ENCODE data around the gene CLRN2. TPM values are rescaled to one million over a fixed set of nuclear protein-coding genes. Genes with fewer than 3 reads are reported as not detected.
A peak's percentile ranks its signal among the peaks of the same experiment; 100 is the strongest.

CLRN2 gene
- total and polyA plus RNA-seq, 9 of the 15 experiments (the other 6 are each of a cell fraction or from before 2014, with no cell fraction given) = not detected

- TF ChIP-seq ZMIZ1 (IDR thresholded peaks at IDR 0.05; ENCODE audit: low read depth in 2 of 2, low read length in 2 of 2) (no peak), ARID2 (IDR thresholded peaks at IDR 0.05) (no peak), MCM3 (IDR thresholded peaks at IDR 0.05) (no peak), ZNF232 (CRISPR knock-in tag; IDR thresholded peaks at IDR 0.05) (no peak), BRD4 (IDR thresholded peaks at IDR 0.05) (no peak), DDX20 (tag; IDR thresholded peaks at IDR 0.05; ENCODE audit: low read depth) (no peak), KDM5B (IDR thresholded peaks at IDR 0.05; ENCODE audit: insufficient replicate concordance, low read depth, low read length) (no peak), SRSF7 (optimal IDR thresholded peaks at IDR 0.05; ENCODE audit: low read depth, low read length) (no peak), POLR2G (IDR thresholded peaks at IDR 0.05; ENCODE audit: low read depth, low read length) (peak; percentile 88), CTBP1 (IDR thresholded peaks at IDR 0.05; ENCODE audit: borderline replicate concordance) (peak; percentile 92; the same call in 1 of the 2 replicates), ELF4 (CRISPR knock-in tag; IDR thresholded peaks at IDR 0.05) (no peak), MEF2D (tag; conservative IDR thresholded peaks at IDR 0.05; ENCODE audit: low read depth) (no peak), KLF6 (CRISPR knock-in tag; IDR thresholded peaks at IDR 0.05; ENCODE audit: borderline replicate concordance) (no peak), SMARCA4 (IDR thresholded peaks at IDR 0.05) (no peak), ZNF184 (CRISPR knock-in tag; IDR thresholded peaks at IDR 0.05) (no peak), MED1 (CRISPR knock-in tag; IDR thresholded peaks at IDR 0.05; ENCODE audit: borderline replicate concordance) (no peak), CHD4 (IDR thresholded peaks at IDR 0.05; ENCODE audit: insufficient read depth, insufficient replicate concordance, low read depth, low read length, poor library complexity, severe bottlenecking) (no peak), CXXC5 (CRISPR knock-in tag; IDR thresholded peaks at IDR 0.05) (peak; percentile 89)
- TF ChIP-seq, protein P1, sequence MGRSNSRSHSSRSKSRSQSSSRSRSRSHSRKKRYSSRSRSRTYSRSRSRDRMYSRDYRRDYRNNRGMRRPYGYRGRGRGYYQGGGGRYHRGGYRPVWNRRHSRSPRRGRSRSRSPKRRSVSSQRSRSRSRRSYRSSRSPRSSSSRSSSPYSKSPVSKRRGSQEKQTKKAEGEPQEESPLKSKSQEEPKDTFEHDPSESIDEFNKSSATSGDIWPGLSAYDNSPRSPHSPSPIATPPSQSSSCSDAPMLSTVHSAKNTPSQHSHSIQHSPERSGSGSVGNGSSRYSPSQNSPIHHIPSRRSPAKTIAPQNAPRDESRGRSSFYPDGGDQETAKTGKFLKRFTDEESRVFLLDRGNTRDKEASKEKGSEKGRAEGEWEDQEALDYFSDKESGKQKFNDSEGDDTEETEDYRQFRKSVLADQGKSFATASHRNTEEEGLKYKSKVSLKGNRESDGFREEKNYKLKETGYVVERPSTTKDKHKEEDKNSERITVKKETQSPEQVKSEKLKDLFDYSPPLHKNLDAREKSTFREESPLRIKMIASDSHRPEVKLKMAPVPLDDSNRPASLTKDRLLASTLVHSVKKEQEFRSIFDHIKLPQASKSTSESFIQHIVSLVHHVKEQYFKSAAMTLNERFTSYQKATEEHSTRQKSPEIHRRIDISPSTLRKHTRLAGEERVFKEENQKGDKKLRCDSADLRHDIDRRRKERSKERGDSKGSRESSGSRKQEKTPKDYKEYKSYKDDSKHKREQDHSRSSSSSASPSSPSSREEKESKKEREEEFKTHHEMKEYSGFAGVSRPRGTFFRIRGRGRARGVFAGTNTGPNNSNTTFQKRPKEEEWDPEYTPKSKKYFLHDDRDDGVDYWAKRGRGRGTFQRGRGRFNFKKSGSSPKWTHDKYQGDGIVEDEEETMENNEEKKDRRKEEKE (IDR thresholded peaks at IDR 0.05; ENCODE audit: borderline replicate concordance in 1 of 2, control insufficient read depth in 1 of 2, low read depth in 2 of 2, low read length in 1 of 2) = no peak
- TF ChIP-seq, protein P2, sequence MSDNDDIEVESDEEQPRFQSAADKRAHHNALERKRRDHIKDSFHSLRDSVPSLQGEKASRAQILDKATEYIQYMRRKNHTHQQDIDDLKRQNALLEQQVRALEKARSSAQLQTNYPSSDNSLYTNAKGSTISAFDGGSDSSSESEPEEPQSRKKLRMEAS (CRISPR knock-in tag; IDR thresholded peaks at IDR 0.05) = no peak
- TF ChIP-seq, protein P3, sequence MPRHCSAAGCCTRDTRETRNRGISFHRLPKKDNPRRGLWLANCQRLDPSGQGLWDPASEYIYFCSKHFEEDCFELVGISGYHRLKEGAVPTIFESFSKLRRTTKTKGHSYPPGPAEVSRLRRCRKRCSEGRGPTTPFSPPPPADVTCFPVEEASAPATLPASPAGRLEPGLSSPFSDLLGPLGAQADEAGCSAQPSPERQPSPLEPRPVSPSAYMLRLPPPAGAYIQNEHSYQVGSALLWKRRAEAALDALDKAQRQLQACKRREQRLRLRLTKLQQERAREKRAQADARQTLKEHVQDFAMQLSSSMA (CRISPR knock-in tag; IDR thresholded peaks at IDR 0.05) = no peak
Measured at GRCh38 chr4:17511950-17512795, 2.8 kb upstream of the CLRN2 start, which contains the start of gene QDPR (continued).

All from K562 (cell line).